HepG2 (cell line): ENCODE data around the gene STAP2.

Experiments used
- FOXM1 ChIP-seq: sonication (generic); formaldehyde crosslinking; IDR thresholded peaks from 2 replicates; pipeline ENCODE4 v1.5.0; 2020; ENCODE audit warnings: missing genetic modification reagents
- PBX2 ChIP-seq: IDR thresholded peaks from 2 replicates; pipeline ENCODE4 v1.6.1; 2016; ENCODE audit warnings: control low read depth
- REST ChIP-seq, 2 experiments: IDR thresholded peaks; 2 replicates each; pipeline ENCODE4 v1.6.1; 2011 to 2012; ENCODE audit warnings: low read length in 2 of 2, borderline replicate concordance in 1 of 2, low read depth in 1 of 2, mild to moderate bottlenecking in 1 of 2, moderate library complexity in 1 of 2
- THYN1 ChIP-seq: sonication (generic); formaldehyde crosslinking; IDR thresholded peaks from 2 replicates; pipeline ENCODE4 v1.8.1; 2023; ENCODE audit warnings: low read depth, mild to moderate bottlenecking, moderate library complexity, missing genetic modification reagents, borderline replicate concordance
- ZNF503 ChIP-seq: sonication (generic); formaldehyde crosslinking; IDR thresholded peaks from 2 replicates; pipeline ENCODE4 v1.4.0; 2020; ENCODE audit warnings: missing genetic modification reagents

DNA sequence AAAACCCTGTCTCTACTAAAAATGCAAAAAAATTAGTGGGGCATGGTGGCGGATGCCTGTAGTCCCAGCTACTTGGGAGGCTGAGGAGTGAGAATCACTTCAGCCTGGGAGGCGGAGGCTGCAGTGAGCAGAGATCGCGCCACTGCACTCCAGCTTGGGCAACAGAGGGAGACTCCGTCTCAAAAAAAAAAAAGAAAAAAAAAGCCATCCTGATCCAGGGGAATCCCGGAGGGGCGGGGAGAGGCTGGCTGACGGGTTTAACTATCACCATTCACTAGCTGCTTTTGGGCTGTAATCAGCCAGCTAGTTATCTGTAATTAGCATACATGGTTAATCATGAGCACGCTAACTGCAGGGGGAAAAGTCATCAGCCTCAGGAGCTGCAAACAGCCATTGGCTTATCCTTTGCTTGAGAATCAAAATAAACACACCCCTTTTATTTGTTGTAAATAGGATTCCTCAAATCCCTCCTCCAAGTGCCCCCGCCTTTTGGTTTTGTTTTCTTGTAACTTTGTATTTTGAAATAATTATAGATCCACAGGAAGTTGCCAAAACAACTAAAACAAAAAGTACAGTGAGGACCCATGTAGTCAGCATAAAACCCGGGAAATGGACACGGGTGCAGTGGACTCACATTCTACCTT, 24.7 kb downstream of the STAP2 start:
- TF ChIP-seq REST (IDR thresholded peaks at IDR 0.05; ENCODE audit: borderline replicate concordance in 1 of 2, low read depth in 1 of 2, low read length in 2 of 2) (no peak), ZNF503 (no peak), PBX2 (CRISPR knock-in tag) (no peak), THYN1 (CRISPR knock-in tag) (no peak), FOXM1 (CRISPR knock-in tag) (no peak)
